HG03280 (cell line): Measurements from ENCODE around the gene FBXO40.

Experiments used
- ATAC-seq: cut with Tn5 transposase; IDR thresholded peaks from one replicate; pipeline ENCODE4 v1.9.1; 2021; ENCODE audit warnings: mild to moderate bottlenecking, moderate library complexity; ENCODE audit not compliant: unreplicated experiment

Gene FBXO40

GRCh38 chr3:121660356-121661171, 67.4 kb downstream of the FBXO40 start, which contains the start of gene HCLS1:
TSS of gene HCLS1 (minus strand) at chr3:121660903. CDS start at chr3:121658347, 2,556 bp downstream.
- peak; percentile 82 for ATAC-seq

DNA sequence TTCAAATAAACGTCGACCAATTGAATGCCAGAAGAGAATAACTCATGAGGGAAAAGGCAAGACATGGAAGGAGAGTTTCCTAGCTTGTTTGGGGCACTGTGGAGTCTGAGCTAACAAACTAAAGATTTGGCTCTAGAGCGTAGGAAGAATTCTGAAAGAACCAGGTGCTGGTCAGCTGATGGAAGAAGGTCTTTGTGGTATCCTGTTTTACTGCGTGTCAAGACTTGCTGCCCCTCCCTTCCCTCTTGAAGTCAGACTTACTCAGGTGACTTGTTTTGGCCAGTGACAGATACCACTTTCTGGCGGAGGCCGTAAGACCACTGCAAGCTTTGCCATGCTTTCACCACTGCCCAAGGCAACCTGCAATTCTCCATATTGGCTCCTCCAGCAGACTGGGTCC, 68.2 kb downstream of the FBXO40 start:
- ATAC-seq: peak; percentile 25

DNA sequence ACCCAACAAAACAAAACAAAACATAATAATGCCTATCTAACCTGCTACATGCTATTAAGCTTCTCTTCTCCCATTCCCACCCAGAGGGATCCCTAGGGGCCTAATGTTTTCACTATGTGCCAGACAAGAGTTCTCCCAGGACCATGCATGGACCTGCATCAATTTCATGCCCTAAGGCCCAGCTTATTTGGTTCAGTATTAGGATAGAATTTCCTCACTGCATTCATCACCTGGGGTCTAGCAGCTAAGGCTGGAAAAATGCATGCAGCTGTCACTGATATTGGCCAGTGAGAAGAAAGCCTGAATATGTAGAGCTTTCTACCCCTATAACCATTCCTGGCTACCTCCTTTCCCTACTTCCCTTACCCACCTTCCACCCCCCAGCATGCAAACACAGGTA, 69.6 kb downstream of the FBXO40 start:
- no peak for ATAC-seq

GRCh38 chr3:121663171-121663847, 70.1 kb downstream of the FBXO40 start:
- ATAC-seq: no peak

- no peak for ATAC-seq
Measured at GRCh38 chr3:121665488-121665887, 72.3 kb downstream of the FBXO40 start.

DNA sequence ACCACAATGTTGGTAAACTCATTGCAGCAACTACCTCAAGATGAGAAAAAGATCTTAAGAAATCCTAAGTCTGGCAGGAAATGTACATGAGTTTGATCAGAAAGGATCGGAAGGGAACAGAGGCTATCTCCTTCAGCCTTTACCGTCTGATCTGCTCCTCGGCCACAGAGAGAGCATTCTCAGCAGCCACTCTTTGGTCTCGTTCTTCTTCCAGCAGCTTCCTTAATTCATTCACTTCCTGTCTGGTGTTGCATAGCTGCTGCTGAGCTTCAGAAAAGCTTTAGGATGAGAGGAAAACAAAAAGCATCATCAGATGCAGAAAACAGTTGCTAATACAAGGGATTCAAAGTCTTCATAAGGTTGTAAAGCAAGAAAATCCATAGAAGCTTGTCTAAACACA, 74.2 kb downstream of the FBXO40 start:
- no peak for ATAC-seq

DNA sequence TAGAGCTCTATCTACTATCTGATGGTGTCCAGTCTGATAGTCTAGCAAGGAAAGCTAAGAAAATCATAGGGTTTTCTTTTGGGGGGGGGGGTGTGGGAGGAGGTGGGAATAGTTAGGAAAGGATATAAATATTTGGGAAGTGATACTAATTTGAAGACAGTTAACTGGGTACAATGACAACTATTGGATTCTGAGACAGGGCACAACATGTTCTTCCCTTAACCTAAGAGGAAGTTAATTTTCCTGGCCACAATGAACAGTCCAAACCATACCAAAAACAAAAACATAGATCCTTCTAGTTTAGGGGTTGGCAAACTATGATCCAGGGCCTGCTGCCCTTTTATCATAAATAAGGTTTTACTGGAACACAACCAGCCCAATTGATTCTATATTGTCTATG, 77.5 kb downstream of the FBXO40 start:
- ATAC-seq: no peak

- ATAC-seq: no peak
Measured at GRCh38 chr3:121677141-121677540, 84.0 kb downstream of the FBXO40 start.
